HEK293 (cell line): Measurements from ENCODE around the gene CMYA5.

Experiments used
- CTCF ChIA-PET: fragments of 350-600 bp; formaldehyde crosslinking; extraction: SDS; loops from one replicate; lab custom pipeline; 2021; ENCODE audit warnings: antibody characterized with exemption; lab: Yijun Ruan, JAX
- POLR2A ChIA-PET: fragments of 300-600 bp; formaldehyde crosslinking; extraction: SDS; loops from one replicate; lab custom pipeline; 2020; ENCODE audit warnings: antibody characterized with exemption, inconsistent platforms; lab: Yijun Ruan, JAX
- H3K27ac ChIP-seq: fragments of 200-500 bp; sonication (Bioruptor generic); 2 replicates; pipeline ENCODE4 v1.5.1; 2014; ENCODE audit warnings: low read depth, low read length, control low read depth, inconsistent platforms; ENCODE audit errors: extremely low read depth
- H3K36me3 ChIP-seq, 2 experiments: fragments of 200-500 bp in 1 of 2; sonication (Bioruptor generic) in 1 of 2; 1 replicate in 1 of 2; 2 replicates in 1 of 2; pipeline ENCODE4 v1.5.1; 2014 to 2017; ENCODE audit warnings: inconsistent platforms in 2 of 2, low read length in 2 of 2; ENCODE audit not compliant: control insufficient read depth in 2 of 2, insufficient read depth in 1 of 2
- H3K4me1 ChIP-seq: fragments of 200-500 bp; sonication (Bioruptor generic); 2 replicates; pipeline ENCODE4 v1.5.1; 2014; ENCODE audit warnings: mild to moderate bottlenecking, low read length, inconsistent platforms; ENCODE audit not compliant: control insufficient read depth, insufficient read depth
- H3K4me3 ChIP-seq: 2 replicates; pipeline ENCODE4 v1.5.1; 2011; ENCODE audit warnings: low read depth, mild to moderate bottlenecking, control low read depth, low read length, moderate library complexity
- H3K9me3 ChIP-seq: fragments of 200-500 bp; sonication (Bioruptor generic); 2 replicates; pipeline ENCODE4 v1.5.1; 2014; ENCODE audit warnings: low read depth, low read length, inconsistent platforms; ENCODE audit not compliant: control insufficient read depth, insufficient read depth
- REST ChIP-seq: fragments of 450-650 bp; formaldehyde crosslinking; IDR thresholded peaks from 2 replicates; pipeline ENCODE4 v1.5.1; 2016; ENCODE audit warnings: missing biosample characterization, missing genetic modification characterization
- ZNF2 ChIP-seq: fragments of 450-650 bp; formaldehyde crosslinking; IDR thresholded peaks from 2 replicates; pipeline ENCODE4 v1.5.1; 2016; ENCODE audit warnings: missing biosample characterization, missing genetic modification characterization
- ZNF362 ChIP-seq: fragments of 450-650 bp; formaldehyde crosslinking; IDR thresholded peaks from 2 replicates; pipeline ENCODE4 v1.5.1; 2016; ENCODE audit warnings: missing biosample characterization, missing genetic modification characterization
- ZNF391 ChIP-seq: fragments of 450-650 bp; formaldehyde crosslinking; IDR thresholded peaks from 2 replicates; pipeline ENCODE4 v1.5.1; 2016; ENCODE audit warnings: low read depth, missing biosample characterization, missing genetic modification characterization, borderline replicate concordance
- ZNF510 ChIP-seq: fragments of 450-650 bp; formaldehyde crosslinking; IDR thresholded peaks from 2 replicates; pipeline ENCODE4 v1.5.1; 2018; ENCODE audit warnings: mild to moderate bottlenecking, missing genetic modification characterization, missing biosample characterization; ENCODE audit not compliant: insufficient replicate concordance
- ZNF660 ChIP-seq: fragments of 450-650 bp; IDR thresholded peaks from 2 replicates; pipeline ENCODE4 v1.5.1; 2018; ENCODE audit warnings: missing biosample characterization, mild to moderate bottlenecking, missing genetic modification characterization
- ZNF677 ChIP-seq: fragments of 450-650 bp; IDR thresholded peaks from 2 replicates; pipeline ENCODE4 v1.5.0; 2018; ENCODE audit warnings: missing biosample characterization, mild to moderate bottlenecking, missing genetic modification characterization, moderate library complexity
- ZNF701 ChIP-seq: fragments of 450-650 bp; formaldehyde crosslinking; IDR thresholded peaks from 2 replicates; pipeline ENCODE4 v1.5.1; 2016; ENCODE audit warnings: missing biosample characterization, missing genetic modification characterization
- ZNF747 ChIP-seq: fragments of 450-650 bp; formaldehyde crosslinking; IDR thresholded peaks from 2 replicates; pipeline ENCODE4 v1.5.1; 2016; ENCODE audit warnings: missing biosample characterization, missing genetic modification characterization
- ZNF837 ChIP-seq: fragments of 450-650 bp; formaldehyde crosslinking; IDR thresholded peaks from 2 replicates; pipeline ENCODE4 v1.5.1; 2016; ENCODE audit warnings: missing biosample characterization, missing genetic modification characterization
- ZNF843 ChIP-seq: fragments of 450-650 bp; formaldehyde crosslinking; IDR thresholded peaks from 2 replicates; pipeline ENCODE4 v1.5.1; 2016; ENCODE audit warnings: missing biosample characterization, missing genetic modification characterization
- ZSCAN23 ChIP-seq: fragments of 450-650 bp; formaldehyde crosslinking; IDR thresholded peaks from 2 replicates; pipeline ENCODE4 v1.5.1; 2016; ENCODE audit warnings: missing biosample characterization, missing genetic modification characterization
- TF ChIP-seq, protein P1 (sequence below): fragments of 450-650 bp; formaldehyde crosslinking; IDR thresholded peaks from 2 replicates; pipeline ENCODE4 v1.5.1; 2016; ENCODE audit warnings: missing biosample characterization, missing genetic modification characterization, borderline replicate concordance
- TF ChIP-seq, protein P2 (sequence below): fragments of 450-650 bp; IDR thresholded peaks from 2 replicates; pipeline ENCODE4 v1.5.1; 2018; ENCODE audit warnings: missing biosample characterization, mild to moderate bottlenecking, missing genetic modification characterization
- TF ChIP-seq, protein P3 (sequence below): fragments of 450-650 bp; formaldehyde crosslinking; IDR thresholded peaks from 2 replicates; pipeline ENCODE4 v1.5.1; 2016; ENCODE audit warnings: missing biosample characterization, missing genetic modification characterization, borderline replicate concordance

CMYA5 gene

DNA sequence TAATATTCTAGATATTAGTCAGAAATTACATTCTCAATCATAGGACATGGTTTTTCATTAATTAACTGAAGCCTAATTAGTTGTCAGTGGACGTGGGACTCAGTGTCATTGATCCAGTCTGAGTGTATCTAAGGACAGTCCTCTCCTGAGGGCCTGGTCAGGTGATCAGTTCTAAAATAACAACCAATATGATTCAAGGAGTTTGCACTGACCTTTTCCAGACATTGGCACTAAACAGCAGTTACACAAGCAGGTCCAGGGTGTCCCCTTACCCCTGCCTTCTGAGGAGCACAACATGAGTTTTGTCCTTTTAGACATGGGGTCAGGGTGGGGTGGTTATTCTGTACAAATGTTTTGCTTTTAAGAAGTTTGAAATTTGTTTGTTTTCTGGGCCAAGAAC lies 97.8 kb downstream of the CMYA5 start:
- no peak overlapping the region for H3K27ac ChIP-seq
- no peak for TF ChIP-seq ZNF747 (tag by site-specific recombination)
- no peak for TF ChIP-seq ZNF391 (tag by site-specific recombination)
- no peak for TF ChIP-seq ZSCAN23 (tag by site-specific recombination)
- TF ChIP-seq ZNF843 = no peak
- TF ChIP-seq ZNF362 (tag by site-specific recombination) = no peak
- TF ChIP-seq ZNF701 (tag by site-specific recombination) = no peak
- no peak for TF ChIP-seq REST (tag by site-specific recombination)
- TF ChIP-seq ZNF837 (tag by site-specific recombination) = no peak
- TF ChIP-seq, protein P1, sequence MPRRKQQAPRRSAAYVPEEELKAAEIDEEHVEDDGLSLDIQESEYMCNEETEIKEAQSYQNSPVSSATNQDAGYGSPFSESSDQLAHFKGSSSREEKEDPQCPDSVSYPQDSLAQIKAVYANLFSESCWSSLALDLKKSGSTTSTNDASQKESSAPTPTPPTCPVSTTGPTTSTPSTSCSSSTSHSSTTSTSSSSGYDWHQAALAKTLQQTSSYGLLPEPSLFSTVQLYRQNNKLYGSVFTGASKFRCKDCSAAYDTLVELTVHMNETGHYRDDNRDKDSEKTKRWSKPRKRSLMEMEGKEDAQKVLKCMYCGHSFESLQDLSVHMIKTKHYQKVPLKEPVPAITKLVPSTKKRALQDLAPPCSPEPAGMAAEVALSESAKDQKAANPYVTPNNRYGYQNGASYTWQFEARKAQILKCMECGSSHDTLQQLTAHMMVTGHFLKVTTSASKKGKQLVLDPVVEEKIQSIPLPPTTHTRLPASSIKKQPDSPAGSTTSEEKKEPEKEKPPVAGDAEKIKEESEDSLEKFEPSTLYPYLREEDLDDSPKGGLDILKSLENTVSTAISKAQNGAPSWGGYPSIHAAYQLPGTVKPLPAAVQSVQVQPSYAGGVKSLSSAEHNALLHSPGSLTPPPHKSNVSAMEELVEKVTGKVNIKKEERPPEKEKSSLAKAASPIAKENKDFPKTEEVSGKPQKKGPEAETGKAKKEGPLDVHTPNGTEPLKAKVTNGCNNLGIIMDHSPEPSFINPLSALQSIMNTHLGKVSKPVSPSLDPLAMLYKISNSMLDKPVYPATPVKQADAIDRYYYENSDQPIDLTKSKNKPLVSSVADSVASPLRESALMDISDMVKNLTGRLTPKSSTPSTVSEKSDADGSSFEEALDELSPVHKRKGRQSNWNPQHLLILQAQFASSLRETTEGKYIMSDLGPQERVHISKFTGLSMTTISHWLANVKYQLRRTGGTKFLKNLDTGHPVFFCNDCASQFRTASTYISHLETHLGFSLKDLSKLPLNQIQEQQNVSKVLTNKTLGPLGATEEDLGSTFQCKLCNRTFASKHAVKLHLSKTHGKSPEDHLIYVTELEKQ (tag by site-specific recombination) = no peak
- no peak for TF ChIP-seq ZNF2 (tag by site-specific recombination)
- no peak for TF ChIP-seq ZNF677 (tag by site-specific recombination)
- H3K36me3 ChIP-seq = peaks cover 0 to 11% of the 10 kb centered on the region in 2 experiments; a peak in 1 of 3 replicates
- no peak overlapping the region for H3K4me3 ChIP-seq
- no peaks in the 10 kb centered on the region for H3K9me3 ChIP-seq
- ChIA-PET POLR2A (interaction anchor here (0.6 kb wide), 1 partner anchor 224 kb away, joined by 3 read pairs; no protein-coding TSS in a partner anchor), CTCF (no interaction called here)
- no peaks in the 10 kb centered on the region for H3K4me1 ChIP-seq

DNA sequence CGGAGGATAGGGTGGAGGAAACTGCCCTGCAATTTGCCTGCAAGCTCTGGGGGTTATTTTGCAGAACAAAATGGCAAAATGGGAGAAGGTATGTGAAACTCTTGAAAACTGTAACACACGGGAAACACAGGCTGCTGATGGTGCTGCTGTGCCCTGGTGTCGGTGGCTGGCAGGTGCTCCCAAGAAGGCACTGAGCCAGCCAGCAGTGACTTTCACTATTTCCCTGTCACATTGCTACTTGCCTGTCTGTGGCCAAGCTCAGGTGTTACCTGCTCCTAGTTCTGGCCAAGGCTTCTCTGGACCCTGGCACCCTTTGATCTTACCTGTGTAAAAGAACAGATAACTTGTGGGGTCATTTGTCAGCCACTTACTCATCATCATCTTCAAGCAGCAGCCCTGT lies 102.2 kb downstream of the CMYA5 start:
- TF ChIP-seq ZNF510 (tag by site-specific recombination) (no peak), ZNF660 (no peak)
- TF ChIP-seq, protein P2, sequence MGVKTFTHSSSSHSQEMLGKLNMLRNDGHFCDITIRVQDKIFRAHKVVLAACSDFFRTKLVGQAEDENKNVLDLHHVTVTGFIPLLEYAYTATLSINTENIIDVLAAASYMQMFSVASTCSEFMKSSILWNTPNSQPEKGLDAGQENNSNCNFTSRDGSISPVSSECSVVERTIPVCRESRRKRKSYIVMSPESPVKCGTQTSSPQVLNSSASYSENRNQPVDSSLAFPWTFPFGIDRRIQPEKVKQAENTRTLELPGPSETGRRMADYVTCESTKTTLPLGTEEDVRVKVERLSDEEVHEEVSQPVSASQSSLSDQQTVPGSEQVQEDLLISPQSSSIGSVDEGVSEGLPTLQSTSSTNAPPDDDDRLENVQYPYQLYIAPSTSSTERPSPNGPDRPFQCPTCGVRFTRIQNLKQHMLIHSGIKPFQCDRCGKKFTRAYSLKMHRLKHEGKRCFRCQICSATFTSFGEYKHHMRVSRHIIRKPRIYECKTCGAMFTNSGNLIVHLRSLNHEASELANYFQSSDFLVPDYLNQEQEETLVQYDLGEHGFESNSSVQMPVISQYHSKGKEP (tag by site-specific recombination) = no peak
- TF ChIP-seq, protein P3, sequence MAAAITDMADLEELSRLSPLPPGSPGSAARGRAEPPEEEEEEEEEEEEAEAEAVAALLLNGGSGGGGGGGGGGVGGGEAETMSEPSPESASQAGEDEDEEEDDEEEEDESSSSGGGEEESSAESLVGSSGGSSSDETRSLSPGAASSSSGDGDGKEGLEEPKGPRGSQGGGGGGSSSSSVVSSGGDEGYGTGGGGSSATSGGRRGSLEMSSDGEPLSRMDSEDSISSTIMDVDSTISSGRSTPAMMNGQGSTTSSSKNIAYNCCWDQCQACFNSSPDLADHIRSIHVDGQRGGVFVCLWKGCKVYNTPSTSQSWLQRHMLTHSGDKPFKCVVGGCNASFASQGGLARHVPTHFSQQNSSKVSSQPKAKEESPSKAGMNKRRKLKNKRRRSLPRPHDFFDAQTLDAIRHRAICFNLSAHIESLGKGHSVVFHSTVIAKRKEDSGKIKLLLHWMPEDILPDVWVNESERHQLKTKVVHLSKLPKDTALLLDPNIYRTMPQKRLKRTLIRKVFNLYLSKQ (tag by site-specific recombination) = no peak
- no peak overlapping the region for H3K4me3 ChIP-seq
- H3K4me1 ChIP-seq = no peaks in the 10 kb centered on the region; the same call in 1 of the 2 replicates
- no peak overlapping the region for H3K27ac ChIP-seq
- ChIA-PET CTCF (no interaction called here), POLR2A (no interaction called here)
- H3K36me3 ChIP-seq = peaks cover 0 to 33% of the 10 kb centered on the region in 2 experiments; a peak in 1 of 3 replicates
- H3K9me3 ChIP-seq = no peaks in the 10 kb centered on the region
